Keratinocyte (primary cell): ENCODE results near the gene RALY. TPM values are rescaled to one million over a fixed set of nuclear protein-coding genes. Genes with fewer than 3 reads are reported as not detected.

Experiments used
- DNase-seq: peaks from one replicate; pipeline ENCODE4 v3.0.0-alpha.2; 2011; ENCODE audit warnings: low read depth, missing footprints, low spot score
- FAIRE-seq: peaks from 2 replicates; lab custom pipeline; 2011; peaks lifted over from hg19 to GRCh38; lab: Jason Lieb, UNC
- H2AFZ ChIP-seq: 2 replicates; pipeline ENCODE4 v1.6.0; 2012; ENCODE audit warnings: low read length, control low read depth, inconsistent platforms; ENCODE audit not compliant: control insufficient read depth
- H3K27ac ChIP-seq: 2 replicates; pipeline ENCODE4 v1.5.1; 2011; ENCODE audit warnings: low read length; ENCODE audit not compliant: control insufficient read depth, insufficient read depth
- H3K27me3 ChIP-seq: 3 replicates; pipeline ENCODE4 v1.6.0; 2011; ENCODE audit warnings: low read length; ENCODE audit not compliant: control insufficient read depth, insufficient read depth; ENCODE audit errors: extremely low read depth
- H3K36me3 ChIP-seq, 2 experiments: 2 replicates in 1 of 2; 3 replicates in 1 of 2; pipeline ENCODE4 v1.5.1; 2011; ENCODE audit warnings: low read length in 2 of 2, mild to moderate bottlenecking in 1 of 2; ENCODE audit not compliant: control insufficient read depth in 2 of 2, insufficient read depth in 2 of 2; ENCODE audit errors: extremely low read depth in 1 of 2
- H3K4me1 ChIP-seq: 3 replicates; pipeline ENCODE4 v1.5.1; 2011; ENCODE audit warnings: low read length; ENCODE audit not compliant: control insufficient read depth, insufficient read depth; ENCODE audit errors: extremely low read depth
- H3K4me2 ChIP-seq: 3 replicates; pipeline ENCODE4 v1.6.0; 2011; ENCODE audit warnings: low read depth, low read length; ENCODE audit not compliant: control insufficient read depth, insufficient read depth; ENCODE audit errors: extremely low read depth
- H3K4me3 ChIP-seq, 3 experiments: fragments of 200-600 bp in 1 of 3; sonication (generic) in 1 of 3; 2 replicates in 2 of 3; 3 replicates in 1 of 3; pipeline ENCODE4 v1.5.1; 2011 to 2016; ENCODE audit warnings: low read length in 3 of 3, mild to moderate bottlenecking in 3 of 3, control low read depth in 2 of 3, inconsistent platforms in 1 of 3, low read depth in 1 of 3, mixed read lengths in 1 of 3, mixed run types in 1 of 3, moderate library complexity in 1 of 3; ENCODE audit not compliant: control insufficient read depth in 2 of 3, insufficient read depth in 2 of 3; ENCODE audit errors: extremely low read depth in 1 of 3
- H3K79me2 ChIP-seq: 2 replicates; pipeline ENCODE4 v1.6.0; 2012; ENCODE audit warnings: low read length; ENCODE audit not compliant: control insufficient read depth, insufficient read depth
- H3K9ac ChIP-seq: 3 replicates; pipeline ENCODE4 v1.6.0; 2011; ENCODE audit warnings: low read length; ENCODE audit not compliant: control insufficient read depth, insufficient read depth; ENCODE audit errors: extremely low read depth
- H3K9me1 ChIP-seq: 3 replicates; pipeline ENCODE4 v1.6.0; 2011; ENCODE audit warnings: low read length; ENCODE audit not compliant: control insufficient read depth, insufficient read depth; ENCODE audit errors: extremely low read depth
- H3K9me3 ChIP-seq: 2 replicates; pipeline ENCODE4 v1.5.1; 2012; ENCODE audit warnings: low read depth, low read length; ENCODE audit not compliant: control insufficient read depth
- H4K20me1 ChIP-seq: 3 replicates; pipeline ENCODE4 v1.6.0; 2011; ENCODE audit warnings: low read length; ENCODE audit not compliant: control insufficient read depth, insufficient read depth; ENCODE audit errors: extremely low read depth
- CTCF ChIP-seq, 3 experiments: IDR thresholded peaks in 1 of 3; conservative IDR thresholded peaks in 1 of 3; optimal IDR thresholded peaks in 1 of 3; 2 replicates in 2 of 3; 3 replicates in 1 of 3; pipeline versions ENCODE3 to v1.5.1; 2011; ENCODE audit warnings: low read length in 3 of 3, mild to moderate bottlenecking in 3 of 3, moderate library complexity in 2 of 3, control low read depth in 1 of 3, inconsistent platforms in 1 of 3; ENCODE audit not compliant: insufficient read depth in 2 of 3; ENCODE audit errors: extremely low read depth in 1 of 3
- EZH2 ChIP-seq: IDR thresholded peaks from one replicate; pipeline ENCODE4 v1.6.1; 2012; ENCODE audit warnings: inconsistent platforms, mild to moderate bottlenecking, low read length, moderate library complexity
- dilution Hi-C: fragments of 300-500 bp; cut with MboI; formaldehyde crosslinking; loops from one replicate; pipeline ENCODE4 v1.7.0; 2020; ENCODE audit warnings: low sequenced_read_pairs; ENCODE audit not compliant: extremely low pct_ligation_motif_present
- polyA plus RNA-seq, 5 experiments: library from polyadenylated mRNA; depleted of rRNA in 3 of 5; stranded (reverse) in 3 of 5; stranded (forward) in 1 of 5; unstranded in 1 of 5; fragments of >200 nt; gene quantifications; 1 replicate in 1 of 5; 2 replicates in 3 of 5; 3 replicates in 1 of 5; pipeline versions ENCODE4 v1.2.1 to v1.2.3, GENCODE V29; 2011 to 2012; ENCODE audit warnings: missing spikeins in 2 of 5, low read depth in 1 of 5, low replicate concordance in 1 of 5

Gene RALY
- polyA plus RNA-seq, 1 donor (not counting 4 experiments of a cell fraction or from before 2014, with no cell fraction given) = 118 TPM

DNA sequence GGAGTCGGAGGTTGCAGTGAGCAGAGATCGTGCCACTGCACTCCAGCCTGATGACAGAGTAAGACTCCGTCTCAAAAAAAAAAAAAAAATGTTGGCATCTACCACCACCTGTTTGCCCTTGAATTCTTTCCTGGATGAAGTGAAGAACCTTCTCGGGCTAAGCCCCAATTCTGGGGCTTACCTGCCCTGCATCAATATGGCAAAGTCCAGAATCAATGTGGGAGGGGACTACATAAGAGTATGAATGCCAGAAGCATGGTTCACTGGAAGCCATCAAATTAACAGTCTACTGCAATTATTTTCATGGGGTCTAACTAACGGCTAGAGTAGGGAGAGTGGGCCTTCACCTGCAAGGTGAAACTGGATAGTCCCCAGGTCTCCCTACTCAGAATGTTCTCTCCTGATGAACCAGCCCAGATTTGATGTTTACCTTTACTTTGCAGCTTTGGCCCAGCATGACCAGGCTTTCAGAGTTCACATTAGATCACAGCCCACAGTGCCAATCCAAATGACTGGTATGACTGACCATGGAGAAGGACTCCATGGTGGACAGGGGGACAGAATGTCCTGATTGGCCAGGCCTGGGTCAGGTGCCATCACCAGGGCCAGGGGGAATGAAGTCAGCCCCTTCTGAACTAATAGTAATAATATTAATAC, 7.0 kb upstream of the RALY start:
- Histone ChIP-seq H3K4me3 (no peak overlapping the region), H2AFZ (no peak overlapping the region), H4K20me1 (no peaks in the 10 kb centered on the region), H3K27me3 (no peaks in the 10 kb centered on the region), H3K9me1 (no peaks in the 10 kb centered on the region), H3K27ac (no peak overlapping the region), H3K4me1 (peaks cover under 1% of the 10 kb centered on the region), H3K9ac (no peak overlapping the region), H3K9me3 (no peaks in the 10 kb centered on the region), H3K4me2 (no peak overlapping the region), H3K36me3 (peaks cover 0 to 1% of the 10 kb centered on the region in 2 experiments), H3K79me2 (peaks cover 4% of the 10 kb centered on the region)
- dilution Hi-C loops = no loop called here
- DNase-seq = no peak
- no peak for FAIRE-seq
- TF ChIP-seq EZH2 (no peak), CTCF (optimal IDR thresholded peaks at IDR 0.05 in 1 of 3, IDR thresholded peaks at IDR 0.05 in 1 of 3, conservative IDR thresholded peaks at IDR 0.05 in 1 of 3; ENCODE audit: extremely low read depth in 1 of 3, insufficient read depth in 2 of 3, low read length in 3 of 3) (no peak)

GRCh38 chr20:33990075-33990474, 3.6 kb upstream of the RALY start:
- H3K4me2 ChIP-seq = no peak overlapping the region
- DNase-seq = no peak
- peaks cover 18% of the 10 kb centered on the region for H3K79me2 ChIP-seq
- H4K20me1 ChIP-seq = peaks cover 2% of the 10 kb centered on the region
- no peak overlapping the region for H2AFZ ChIP-seq
- H3K9me3 ChIP-seq = no peaks in the 10 kb centered on the region
- peaks cover 7% of the 10 kb centered on the region for H3K4me1 ChIP-seq
- peaks cover 0 to 1% of the 10 kb centered on the region in 2 experiments for H3K36me3 ChIP-seq
- H3K4me3 ChIP-seq = no peak overlapping the region
- H3K9me1 ChIP-seq = no peaks in the 10 kb centered on the region
- TF ChIP-seq CTCF (optimal IDR thresholded peaks at IDR 0.05 in 1 of 3, IDR thresholded peaks at IDR 0.05 in 1 of 3, conservative IDR thresholded peaks at IDR 0.05 in 1 of 3; ENCODE audit: extremely low read depth in 1 of 3, insufficient read depth in 2 of 3, low read length in 3 of 3) = no peak
- TF ChIP-seq EZH2 = no peak
- FAIRE-seq = no peak
- dilution Hi-C loops = no loop called here
- no peaks in the 10 kb centered on the region for H3K27me3 ChIP-seq
- no peak overlapping the region for H3K27ac ChIP-seq
- no peak overlapping the region for H3K9ac ChIP-seq
